GM19023 (cell line): ENCODE measurements around the gene SPAG16.

Experiments used
- ATAC-seq: cut with Tn5 transposase; IDR thresholded peaks from one replicate; pipeline ENCODE4 v1.9.1; 2021; ENCODE audit warnings: mild to moderate bottlenecking, moderate library complexity; ENCODE audit not compliant: unreplicated experiment

Gene SPAG16

DNA sequence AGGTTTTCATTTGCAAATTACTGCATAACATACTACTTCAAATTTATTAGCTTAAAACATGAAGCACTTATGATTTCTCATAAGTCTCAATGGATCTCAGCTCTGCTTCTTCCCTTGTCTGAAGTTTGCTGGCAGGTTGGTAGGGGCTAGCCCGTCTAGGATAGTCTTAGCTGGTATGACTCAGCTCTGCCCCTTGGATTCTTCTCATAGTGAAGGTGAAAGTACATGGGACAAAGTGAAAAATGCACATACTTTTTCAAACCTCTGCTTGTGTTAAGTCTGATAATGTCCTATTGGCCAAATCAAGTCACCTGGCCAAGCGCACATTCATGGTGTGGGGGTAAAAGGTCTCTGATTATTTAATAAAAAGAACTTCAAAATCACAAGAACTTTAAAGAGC lies 941.8 kb downstream of the SPAG16 start:
- ATAC-seq: no peak

DNA sequence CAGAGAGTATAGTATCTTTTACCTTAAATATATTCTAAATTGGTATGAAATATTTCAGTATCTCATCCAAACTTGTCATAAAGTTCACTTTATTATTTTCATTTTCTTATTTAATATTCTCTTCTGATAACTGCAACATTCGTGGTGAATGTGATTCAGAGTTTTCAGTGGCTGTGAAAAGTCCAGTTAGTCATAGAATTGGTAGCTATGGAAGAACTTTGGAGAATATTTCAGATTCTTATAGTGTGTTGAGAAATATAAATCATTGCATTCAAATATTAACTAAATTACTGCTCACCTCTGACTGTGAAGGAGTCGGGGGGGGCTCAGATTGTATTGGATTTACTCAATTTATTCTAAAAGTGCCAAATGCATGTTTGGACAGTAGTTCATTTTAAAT lies 948.0 kb downstream of the SPAG16 start:
- no peak for ATAC-seq

DNA sequence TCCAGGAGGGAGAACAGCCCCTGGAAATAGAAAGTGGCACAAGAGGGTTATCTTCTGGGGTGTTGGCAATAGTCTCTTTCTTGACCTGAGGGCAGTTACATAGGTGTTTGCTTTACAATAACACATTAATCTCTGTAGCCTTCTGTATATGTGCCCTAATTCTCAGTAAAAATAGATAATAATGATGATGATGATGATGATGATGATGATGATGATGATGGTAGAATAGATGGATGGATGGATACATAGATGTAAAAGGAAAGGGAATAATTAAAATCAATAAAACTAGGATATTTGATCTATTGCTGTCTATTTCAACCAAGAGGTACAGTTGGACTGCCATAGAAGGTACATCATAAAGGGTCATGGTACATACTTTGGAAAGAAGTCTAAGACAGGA lies 948.9 kb downstream of the SPAG16 start:
- ATAC-seq: no peak

DNA sequence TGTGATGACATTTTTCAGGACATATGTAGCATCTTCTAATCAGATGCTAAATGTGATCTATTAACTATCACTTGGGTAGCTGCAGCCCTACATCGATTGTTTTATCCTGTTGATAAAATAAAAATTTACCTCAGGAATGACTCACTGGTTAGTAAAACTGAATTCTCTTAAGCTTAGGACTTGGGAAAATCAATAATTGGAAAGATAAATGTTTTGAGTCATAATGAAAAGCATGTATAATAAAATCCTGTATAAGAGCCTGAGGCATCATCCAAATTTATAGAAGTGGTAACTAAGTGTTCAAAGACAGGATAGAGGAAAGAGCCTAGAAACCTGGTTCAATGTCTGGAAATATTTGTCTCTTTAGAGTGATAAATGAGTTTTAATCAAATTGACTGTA lies 958.5 kb downstream of the SPAG16 start:
- ATAC-seq: no peak

DNA sequence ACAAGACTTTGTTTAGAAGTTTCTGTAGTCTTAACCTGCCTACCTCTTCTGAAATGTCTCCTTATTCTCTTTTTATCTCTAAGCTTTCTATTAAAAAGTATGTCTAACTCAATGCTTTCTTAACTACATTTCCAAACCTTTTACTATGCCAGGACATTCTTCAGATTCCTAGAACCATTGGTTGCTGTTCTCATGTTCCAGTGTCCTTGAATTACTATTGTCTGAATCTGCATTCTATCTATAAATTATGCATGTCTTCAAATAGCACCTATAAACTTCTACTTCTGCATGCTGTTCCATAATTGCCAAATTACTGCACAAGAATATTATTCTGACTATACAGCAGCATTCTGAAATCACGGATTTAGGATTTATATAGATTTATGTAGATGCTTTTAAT lies 960.6 kb downstream of the SPAG16 start:
- no peak for ATAC-seq

DNA sequence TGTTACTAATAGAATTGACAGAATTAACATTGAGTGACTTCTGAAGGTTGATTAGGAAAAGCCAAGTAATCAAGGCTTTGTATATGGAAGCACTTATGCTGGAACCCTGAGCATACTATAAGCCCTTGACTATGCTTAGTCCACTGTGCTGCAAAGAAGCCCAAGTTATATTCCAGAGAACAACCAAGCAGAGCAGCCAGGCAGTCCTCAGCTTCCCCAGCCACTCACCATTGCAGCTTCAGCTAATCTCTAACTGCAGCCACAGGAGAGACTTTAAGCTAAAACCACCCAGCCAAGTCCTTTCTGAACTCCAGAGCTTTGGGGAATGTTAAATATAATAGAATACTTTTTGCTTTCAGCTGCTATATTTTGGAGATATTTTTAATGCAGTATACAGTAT lies 962.2 kb downstream of the SPAG16 start:
- no peak for ATAC-seq

DNA sequence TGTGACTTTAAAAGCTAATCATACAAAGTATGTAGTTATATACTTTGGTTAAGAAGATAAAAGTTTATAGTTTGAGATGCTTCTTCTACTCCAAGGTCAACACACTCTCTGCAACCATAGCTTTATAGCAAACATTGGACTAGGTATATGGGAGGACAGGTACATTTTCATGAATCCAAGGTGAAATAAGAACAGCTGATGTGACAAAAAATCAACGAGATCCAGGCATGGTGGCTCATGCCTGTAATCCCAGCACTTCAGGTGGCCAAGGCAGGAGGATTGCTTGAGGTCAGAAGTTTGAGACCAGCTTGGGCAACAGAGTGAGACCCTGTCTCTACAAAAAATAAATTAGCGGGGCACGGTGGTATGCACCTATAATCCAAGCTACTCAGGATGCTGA lies 963.3 kb downstream of the SPAG16 start:
- ATAC-seq: no peak

DNA sequence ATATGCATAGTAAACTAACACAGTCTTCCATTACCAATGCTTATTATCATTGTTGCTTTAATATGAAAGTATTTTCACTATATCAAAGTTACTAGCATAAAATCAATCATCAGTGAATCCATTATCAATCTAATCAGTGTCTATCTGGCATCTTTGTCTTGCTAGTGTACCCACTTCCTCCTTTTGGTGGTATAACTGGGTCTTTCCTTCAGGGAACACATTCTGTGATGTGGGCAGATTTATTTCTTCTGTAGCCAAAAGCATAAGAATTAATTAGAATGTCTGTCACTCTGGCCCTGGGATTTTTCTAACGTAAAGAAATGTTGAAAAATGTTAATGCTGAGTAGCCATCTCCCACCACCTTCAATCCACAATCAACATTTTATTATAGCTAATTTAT lies 970.8 kb downstream of the SPAG16 start:
- ATAC-seq: no peak

DNA sequence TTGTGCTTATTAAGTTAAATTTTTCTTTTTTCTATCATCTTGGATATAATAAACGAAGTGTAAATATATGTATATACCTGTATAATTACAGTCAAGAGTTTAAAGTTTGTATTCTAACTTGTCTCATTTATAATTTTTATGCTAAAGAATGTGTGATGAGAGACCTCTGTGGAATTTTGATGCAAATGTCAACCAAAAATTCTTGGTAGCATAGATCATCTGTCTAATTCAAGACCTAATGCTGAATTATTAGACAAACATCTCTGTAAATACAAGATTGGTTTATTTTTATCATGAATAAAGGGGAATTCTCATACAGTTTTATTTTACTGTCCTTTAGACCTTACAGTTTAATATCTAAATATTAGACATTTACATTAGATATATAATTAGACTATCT lies 977.4 kb downstream of the SPAG16 start:
- no peak for ATAC-seq

DNA sequence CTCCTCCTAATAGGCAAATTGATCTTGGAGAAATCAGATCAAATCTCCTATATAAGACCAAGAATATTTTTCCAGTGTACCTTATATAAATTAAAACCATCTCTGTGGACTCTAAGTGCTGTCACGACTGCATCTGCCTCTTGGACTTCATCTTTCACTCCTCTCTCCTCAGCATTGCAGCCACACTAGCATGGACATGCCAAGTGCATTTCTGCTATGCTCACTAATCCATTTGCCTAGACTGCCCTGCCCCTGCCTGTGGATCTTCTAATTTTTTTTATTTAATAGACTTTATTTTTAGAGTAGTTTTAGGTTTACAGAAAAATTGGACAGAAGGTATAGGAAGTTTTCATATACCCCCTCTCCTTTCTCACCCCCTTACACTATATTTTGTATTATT lies 979.9 kb downstream of the SPAG16 start:
- no peak for ATAC-seq

DNA sequence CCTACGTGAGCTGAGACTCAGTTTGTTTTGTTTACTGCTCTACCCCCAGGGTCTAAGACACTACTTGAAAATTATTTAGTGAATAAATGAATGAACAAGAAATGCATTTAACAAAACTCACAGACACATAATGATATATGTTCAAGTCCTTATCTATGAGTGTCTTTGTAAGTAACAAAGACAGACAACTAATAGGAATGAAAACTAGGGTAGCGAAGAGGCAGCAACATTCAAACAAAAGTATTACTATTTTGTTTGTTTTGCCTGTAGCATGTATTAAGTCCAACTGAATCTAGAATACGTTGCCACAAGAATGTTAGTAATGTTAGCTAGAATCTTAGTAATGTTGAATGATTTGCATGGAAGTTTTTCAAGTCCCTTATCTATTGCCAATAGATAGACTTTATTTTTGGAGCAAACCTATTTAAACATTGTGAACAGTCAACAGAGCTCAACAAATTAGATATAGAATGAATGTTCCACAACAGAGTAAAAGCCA lies 981.8 kb downstream of the SPAG16 start:
- no peak for ATAC-seq

DNA sequence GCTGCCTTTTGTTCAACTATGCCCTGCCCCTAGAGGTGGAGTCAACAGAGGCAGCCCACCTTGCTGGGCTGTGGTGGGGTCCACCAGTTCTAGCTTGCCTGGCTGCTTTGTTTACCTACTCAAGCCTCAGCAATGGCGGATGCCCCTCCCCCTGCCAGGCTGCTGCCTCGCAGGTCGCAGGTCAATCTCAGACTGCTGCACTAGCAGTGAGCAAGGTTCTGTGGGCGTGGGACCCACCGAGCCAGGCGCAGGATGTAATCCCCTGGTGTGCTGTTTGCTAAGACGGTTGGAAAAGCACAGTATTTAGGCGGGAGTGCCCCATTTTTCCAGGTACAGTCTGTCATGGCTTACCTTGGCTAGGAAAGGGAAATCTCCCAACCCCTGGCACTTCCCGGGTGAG lies 993.6 kb downstream of the SPAG16 start:
- no peak for ATAC-seq

DNA sequence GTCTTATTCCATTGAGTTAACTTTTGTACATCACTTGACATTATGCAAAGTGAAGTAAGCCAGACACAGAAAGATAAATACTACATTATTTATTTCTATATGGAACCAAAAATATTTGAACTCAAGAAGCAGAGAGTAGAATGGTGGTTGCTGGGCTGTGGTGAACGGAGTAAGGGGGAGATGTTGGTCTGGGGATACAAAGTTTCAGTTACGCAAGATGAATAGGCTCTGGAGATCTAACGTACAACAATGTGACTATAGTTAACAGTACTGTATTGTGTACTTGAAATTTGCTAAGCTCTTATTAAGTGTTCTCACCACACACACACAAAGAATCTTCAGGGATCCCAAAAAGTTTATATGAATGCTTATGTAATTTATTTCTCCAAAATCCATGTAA lies 1001.7 kb downstream of the SPAG16 start:
- no peak for ATAC-seq

DNA sequence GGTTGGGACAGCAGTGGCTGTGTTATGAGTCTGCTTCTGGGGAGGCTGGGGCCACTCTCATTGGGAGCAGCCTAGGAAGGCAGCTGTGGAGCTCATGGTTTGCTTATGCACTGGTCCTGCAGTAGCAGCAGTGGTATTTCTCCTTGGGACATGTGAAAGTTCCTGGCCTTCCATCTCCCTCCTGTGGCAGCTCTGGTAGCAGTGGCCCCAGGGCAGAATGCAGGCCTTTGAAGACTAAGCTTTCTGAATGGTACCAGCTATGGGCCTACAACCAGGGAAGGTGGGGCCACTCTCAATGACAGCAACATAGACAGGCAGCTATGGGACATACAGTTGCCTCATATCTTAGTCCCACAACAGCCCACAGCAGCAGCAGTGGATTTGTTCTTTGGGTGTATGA lies 1009.3 kb downstream of the SPAG16 start:
- ATAC-seq: no peak

DNA sequence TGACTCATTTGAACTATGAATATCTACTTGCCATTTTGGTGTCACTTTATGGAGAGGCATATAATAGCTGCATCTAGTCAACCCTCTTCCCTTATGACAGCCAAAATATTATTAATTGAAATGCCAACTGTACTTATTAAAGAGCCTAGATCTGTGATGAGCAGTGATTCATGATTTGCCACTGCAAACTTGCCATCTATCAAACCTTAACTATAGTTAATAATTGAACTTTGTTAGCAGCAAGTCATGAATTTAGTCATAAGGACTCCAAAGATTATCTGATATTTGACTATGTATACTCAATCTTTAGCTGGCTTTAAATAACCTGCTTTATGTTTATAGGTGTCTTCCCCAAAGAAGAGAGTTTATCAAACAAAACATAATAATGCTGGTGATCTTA lies 1010.2 kb downstream of the SPAG16 start:
- no peak for ATAC-seq

DNA sequence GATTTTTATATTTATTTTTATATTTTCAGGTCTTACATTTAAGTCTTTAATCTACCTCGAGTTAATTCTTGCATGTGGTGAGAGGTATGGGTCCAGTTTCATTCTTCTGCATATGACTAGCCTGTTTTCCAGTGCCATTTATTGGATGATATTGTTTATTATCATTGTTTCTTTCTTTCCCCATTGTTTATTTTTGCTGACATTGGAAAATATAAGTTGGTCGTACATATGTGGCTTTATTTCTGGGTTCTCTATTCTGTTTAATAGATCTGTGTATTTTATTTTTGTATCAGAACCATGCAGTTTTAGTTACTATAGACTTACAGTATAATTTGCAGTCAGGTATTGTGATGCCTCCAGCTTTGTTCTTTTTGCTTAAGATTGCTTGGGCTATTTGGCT lies 1013.2 kb downstream of the SPAG16 start:
- ATAC-seq: no peak

DNA sequence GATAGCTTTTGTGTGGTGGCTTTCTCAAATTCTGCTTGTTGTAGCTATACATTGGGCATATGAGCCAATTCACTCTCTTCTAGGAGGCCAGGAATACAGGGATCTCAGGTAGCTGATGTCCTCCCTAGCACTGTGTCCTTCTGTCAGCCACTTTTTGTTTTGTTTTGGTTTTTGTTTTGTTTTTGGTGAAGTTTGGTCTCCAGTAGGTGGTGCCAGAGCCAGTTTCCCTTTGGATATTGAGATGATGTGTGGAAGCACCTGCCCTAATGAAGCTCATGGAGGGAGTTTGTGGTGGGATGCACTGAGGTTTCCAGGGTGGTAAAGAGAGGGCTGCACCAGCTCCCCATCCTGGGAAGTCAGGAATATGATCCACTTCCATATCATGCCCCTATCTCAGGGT lies 1026.1 kb downstream of the SPAG16 start:
- peak; percentile 56 for ATAC-seq

DNA sequence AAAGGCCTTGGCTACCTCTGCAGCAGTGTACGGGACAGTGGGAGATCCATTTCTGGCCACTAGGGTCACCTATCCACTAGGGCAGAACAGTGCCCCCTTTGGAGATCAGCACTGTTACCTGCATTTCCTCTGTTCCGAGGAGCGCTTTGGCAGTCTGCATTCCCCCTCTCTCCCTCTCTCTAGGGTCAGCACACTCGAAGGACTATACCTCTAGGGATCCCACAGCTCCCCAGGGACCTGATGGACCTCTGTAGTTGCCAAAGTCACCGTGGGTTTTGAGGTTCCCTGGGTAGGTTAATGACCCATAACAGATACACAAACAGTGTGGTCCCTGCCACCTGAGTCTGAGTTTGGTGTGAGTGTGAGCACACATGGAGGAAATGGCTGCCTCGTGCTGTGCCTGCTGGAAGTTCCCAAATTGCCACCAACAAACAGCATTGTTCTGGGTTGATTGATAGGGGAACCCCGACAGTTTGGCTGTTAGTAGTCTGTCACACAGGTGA lies 1026.8 kb downstream of the SPAG16 start:
- peak; percentile 51 for ATAC-seq

DNA sequence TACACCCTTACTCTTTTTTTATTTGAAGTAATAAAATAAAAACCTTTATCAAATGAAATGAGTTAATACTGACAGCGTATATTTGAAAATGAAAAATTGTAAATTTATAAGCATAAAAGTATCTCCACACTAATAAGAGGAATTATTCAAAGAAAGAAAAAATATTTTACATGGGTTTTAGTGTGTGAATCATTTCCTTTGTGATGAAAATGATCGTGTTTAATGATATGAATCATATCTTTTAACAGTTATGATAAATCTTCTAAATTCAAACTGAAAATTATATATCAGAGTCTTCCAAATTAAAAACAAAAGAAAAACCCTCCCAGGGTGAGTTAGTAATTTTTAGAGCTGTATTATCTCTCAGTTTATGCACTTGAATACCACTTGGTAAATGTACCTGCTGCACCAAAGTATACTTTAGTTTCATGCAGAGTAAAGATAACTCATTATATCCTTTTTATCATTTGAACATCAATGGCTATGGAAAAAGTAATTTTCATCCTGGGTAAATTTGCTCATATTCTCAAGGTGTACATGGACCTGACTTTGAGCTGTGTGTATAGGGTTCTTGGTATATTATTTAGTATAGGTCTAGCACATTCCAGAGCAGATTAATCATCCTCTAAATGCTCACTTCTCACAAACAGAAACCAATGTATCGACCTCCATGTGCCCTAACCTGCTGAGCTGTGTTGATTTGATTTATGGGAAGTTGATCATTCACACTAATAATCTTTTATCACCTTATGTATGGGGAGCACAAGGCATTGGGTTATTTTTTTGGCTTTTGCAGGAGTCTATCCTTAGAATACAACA lies 1027.9 kb downstream of the SPAG16 start:
- no peak for ATAC-seq

DNA sequence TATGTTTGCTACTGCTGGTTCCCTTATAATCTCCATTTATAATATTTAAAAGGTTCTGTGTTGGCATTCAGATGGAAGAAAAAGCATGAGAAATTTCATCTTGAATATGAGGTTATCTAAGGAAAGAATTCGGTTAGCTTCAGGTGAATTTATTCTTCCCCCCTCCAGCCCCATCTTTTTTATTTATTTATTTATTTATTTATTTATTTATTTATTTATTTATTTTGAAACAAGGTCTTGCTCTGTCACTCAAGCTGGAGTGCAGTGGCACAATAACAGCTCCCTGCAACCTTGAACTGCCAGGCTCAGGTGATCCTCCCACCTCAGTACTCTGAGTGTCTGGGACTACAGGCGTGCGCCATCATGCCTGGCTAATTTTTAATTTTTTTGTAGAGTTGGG lies 1031.1 kb downstream of the SPAG16 start:
- no peak for ATAC-seq

DNA sequence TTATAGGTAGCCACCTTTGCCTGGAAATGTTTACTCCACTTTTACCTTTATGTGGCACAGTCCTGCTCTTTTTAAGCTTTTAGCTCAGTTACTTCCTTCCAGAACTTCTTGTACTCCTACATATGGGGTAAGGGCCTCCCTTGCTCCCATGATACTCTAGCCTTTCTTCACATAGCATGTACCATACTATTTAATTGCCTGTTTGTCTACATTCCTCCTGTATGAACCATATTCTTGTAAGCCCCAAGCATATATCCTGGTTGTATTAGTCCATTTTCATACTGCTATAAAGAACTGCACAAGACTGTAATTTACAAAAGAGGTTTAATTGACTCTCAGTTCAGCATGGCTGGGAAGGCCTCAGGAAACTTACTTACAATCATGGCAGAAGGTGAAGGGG lies 1035.9 kb downstream of the SPAG16 start:
- ATAC-seq: no peak

DNA sequence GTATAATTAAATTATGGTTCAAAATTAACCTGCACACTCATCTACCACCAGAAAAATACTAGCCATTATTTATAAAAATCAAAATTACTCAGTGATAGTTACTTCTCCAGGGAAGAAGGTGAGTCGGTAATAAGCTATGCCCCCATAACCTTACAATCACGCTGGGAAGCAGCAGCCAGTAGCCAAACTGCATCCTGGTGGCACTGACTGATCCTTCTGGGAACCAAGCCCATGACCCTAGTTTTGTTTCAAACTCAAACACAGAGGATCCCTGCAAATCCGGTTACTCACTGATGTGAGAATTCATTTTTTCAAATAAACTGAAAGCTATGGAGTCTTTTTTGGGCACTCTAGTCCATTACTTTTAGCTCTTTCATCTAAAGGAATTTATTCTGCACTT lies 1038.4 kb downstream of the SPAG16 start:
- ATAC-seq: no peak

DNA sequence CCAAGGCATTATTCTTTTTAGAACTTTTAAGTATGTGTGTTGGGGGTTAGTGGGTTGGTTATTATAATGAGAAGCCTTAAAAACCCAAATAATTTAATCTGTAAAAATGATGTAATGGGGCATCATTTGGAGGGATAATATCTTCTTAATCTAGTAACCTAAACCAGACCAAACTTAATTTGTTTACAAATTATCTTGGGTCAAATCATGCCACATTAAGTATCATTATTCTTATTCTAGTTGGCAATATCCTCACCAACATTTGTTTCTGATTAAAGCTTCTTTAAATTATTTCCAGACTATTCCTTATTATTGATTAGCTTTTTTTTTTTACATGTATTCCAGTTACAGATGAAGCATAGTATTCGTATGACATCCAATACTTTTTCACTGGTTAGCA lies 1041.1 kb downstream of the SPAG16 start:
- ATAC-seq: no peak
